PFSK-1 (cell line): ENCODE results near the gene OBI1.

ENCODE experiments used
- FOXP2 ChIP-seq: optimal IDR thresholded peaks from 2 replicates; pipeline ENCODE3; 2011; ENCODE audit warnings: borderline replicate concordance, control low read depth, inconsistent platforms; ENCODE audit not compliant: insufficient read depth; ENCODE audit errors: extremely low read length, extremely low read depth
- POLR2AphosphoS5 ChIP-seq: IDR thresholded peaks from 2 replicates; pipeline ENCODE4 v1.6.1; 2012; ENCODE audit warnings: low read depth, mild to moderate bottlenecking, control low read depth, low read length, moderate library complexity
- REST ChIP-seq, 2 experiments: IDR thresholded peaks; 2 replicates each; pipeline versions ENCODE4 v1.6.1 to v1.8.0; 2011 to 2012; ENCODE audit warnings: low read depth in 2 of 2, low read length in 2 of 2, control low read depth in 1 of 2, inconsistent platforms in 1 of 2, mild to moderate bottlenecking in 1 of 2, moderate library complexity in 1 of 2; ENCODE audit not compliant: insufficient read depth in 1 of 2
- SIN3A ChIP-seq: IDR thresholded peaks from 2 replicates; pipeline ENCODE4 v1.6.1; 2012; ENCODE audit warnings: mild to moderate bottlenecking, low read length, moderate library complexity, borderline replicate concordance; ENCODE audit not compliant: insufficient read depth
- TAF1 ChIP-seq: IDR thresholded peaks from 2 replicates; pipeline ENCODE4 v1.6.1; 2012; ENCODE audit warnings: low read length, control low read depth, borderline replicate concordance; ENCODE audit not compliant: insufficient read depth

GRCh38 chr13:78572459-78572858, 86.5 kb downstream of the OBI1 start:
- TF ChIP-seq POLR2AphosphoS5 (no peak), REST (IDR thresholded peaks at IDR 0.05; ENCODE audit: insufficient read depth in 1 of 2, low read depth in 2 of 2, low read length in 2 of 2) (no peak), SIN3A (no peak), FOXP2 (no peak), TAF1 (no peak)
